ENCODE results near the gene NR1D1. TPM values are rescaled to one million over a fixed set of nuclear protein-coding genes. Genes with fewer than 3 reads are reported as not detected.

The NR1D1 gene
- total RNA-seq, 2 donors from 2014 or later, result 3.0 to 4.4 TPM

DNA sequence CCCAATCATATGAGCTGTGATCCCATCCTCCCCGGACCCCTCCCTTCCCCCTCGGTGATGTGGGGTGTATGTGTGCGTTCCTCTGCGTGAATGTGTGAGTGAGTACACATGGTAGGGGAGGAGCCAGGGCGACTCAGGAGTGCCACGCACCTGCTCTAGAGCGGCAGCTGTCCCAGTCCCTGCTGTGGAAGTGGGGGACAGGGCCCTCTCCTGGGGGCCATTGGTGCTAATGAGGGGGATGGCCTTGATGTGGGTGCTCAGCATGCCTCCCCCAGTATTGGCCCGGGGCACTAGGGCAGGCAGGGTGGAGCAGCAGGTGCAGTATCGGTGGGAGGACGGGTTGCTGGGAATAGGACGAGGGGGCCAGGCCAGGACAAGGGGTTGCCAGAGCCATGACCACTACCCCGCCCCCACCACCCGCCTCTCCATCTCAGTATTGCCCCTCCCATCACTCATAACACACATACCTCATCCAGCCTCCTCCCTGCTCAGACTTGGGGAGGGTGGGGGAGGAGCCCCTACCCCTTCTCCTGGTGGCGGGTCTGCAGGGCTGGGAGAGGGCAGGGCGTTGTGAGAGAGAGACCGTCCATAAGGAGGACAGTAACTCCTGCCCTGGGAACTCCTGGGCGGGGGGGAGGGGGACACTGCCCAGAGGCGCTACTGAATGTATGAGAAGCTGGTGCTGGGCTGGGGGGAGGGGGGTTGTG lies 8.5 kb downstream of the NR1D1 start:
- Histone ChIP-seq H3K27ac (ENCODE audit: low read depth, low read length) (no peak overlapping the region), H3K4me3 (ENCODE audit: low read length) (no peak overlapping the region), H3K9ac (ENCODE audit: extremely low read depth, low read length, poor library complexity, severe bottlenecking) (no peak overlapping the region), H3K27me3 (ENCODE audit: control insufficient read depth, insufficient read depth, low read length, poor library complexity, severe bottlenecking) (no peaks in the 10 kb centered on the region), H3K9me3 (ENCODE audit: control insufficient read depth, low read length) (no peaks in the 10 kb centered on the region), H3K36me3 (ENCODE audit: control insufficient read depth, insufficient read depth, low read length) (peaks cover 9% of the 10 kb centered on the region), H3K4me1 (ENCODE audit: control insufficient read depth, insufficient read depth, low read length) (no peaks in the 10 kb centered on the region)
- Mint-ChIP-seq H3K4me3 (no peak overlapping the region), H3K4me1 (no peaks in the 10 kb centered on the region), H3K36me3 (ENCODE audit: low read depth) (peaks cover 37% of the 10 kb centered on the region), H3K27ac (no peak overlapping the region), H3K9me3 (no peaks in the 10 kb centered on the region), H3K27me3 (ENCODE audit: insufficient read depth) (no peaks in the 10 kb centered on the region)
- peak; percentile 71 for DNase-seq
- WGBS, 2 experiments (ENCODE audit: insufficient coverage in 1 of 2, insufficient read length in 1 of 2), result 76 to 82% methylated on average over 7 to 15 of the region's 18 CpGs
- TF ChIP-seq, protein P1, sequence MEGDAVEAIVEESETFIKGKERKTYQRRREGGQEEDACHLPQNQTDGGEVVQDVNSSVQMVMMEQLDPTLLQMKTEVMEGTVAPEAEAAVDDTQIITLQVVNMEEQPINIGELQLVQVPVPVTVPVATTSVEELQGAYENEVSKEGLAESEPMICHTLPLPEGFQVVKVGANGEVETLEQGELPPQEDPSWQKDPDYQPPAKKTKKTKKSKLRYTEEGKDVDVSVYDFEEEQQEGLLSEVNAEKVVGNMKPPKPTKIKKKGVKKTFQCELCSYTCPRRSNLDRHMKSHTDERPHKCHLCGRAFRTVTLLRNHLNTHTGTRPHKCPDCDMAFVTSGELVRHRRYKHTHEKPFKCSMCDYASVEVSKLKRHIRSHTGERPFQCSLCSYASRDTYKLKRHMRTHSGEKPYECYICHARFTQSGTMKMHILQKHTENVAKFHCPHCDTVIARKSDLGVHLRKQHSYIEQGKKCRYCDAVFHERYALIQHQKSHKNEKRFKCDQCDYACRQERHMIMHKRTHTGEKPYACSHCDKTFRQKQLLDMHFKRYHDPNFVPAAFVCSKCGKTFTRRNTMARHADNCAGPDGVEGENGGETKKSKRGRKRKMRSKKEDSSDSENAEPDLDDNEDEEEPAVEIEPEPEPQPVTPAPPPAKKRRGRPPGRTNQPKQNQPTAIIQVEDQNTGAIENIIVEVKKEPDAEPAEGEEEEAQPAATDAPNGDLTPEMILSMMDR (conservative IDR thresholded peaks at IDR 0.05), result no peak

DNA sequence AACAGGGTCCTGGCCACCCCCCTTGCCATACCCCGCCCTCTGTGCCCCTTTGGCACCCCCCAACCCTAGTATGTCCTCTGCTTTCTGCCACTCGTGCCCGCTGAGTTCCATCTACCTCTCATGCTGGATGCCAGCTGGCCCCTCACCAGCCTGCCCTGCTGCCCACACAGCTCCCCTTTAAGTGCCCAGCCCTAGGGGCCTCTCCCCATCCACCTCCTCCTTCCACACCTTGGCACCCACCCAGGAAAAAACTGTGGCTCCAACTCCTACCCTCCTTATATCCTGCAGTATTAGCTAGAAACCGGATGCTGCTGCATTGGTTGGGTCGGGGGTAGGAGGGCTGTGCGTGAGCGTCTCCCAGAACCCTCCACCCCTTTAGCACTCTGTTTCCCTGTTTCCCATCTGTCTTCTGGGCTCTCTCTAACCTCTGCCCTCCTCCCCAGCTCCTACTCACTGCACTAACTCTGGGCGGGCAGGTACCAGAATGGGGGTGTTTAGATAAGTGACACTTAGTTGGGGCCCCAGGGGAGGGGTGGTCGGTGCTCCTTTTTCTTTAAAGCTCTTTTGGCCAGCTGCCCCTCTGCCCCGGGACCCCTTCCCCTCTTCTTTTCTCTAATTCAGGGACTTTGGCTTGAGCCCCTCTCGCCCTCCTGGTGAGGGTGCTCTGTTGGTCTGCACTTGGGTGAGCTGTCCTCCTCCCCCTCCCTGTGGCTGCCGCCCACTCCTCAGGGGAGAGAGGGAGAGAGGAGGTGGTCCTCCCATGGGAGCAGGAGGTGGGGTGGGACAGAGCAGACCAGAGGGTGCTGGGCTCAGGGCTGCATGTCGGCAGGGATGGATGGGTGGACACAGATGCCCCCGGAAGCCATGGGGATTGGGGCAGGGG lies 9.9 kb downstream of the NR1D1 start:
- TF ChIP-seq, protein P1 (conservative IDR thresholded peaks at IDR 0.05), result no peak
- Mint-ChIP-seq H3K27ac (no peak overlapping the region), H3K36me3 (ENCODE audit: low read depth) (peaks cover 40% of the 10 kb centered on the region), H3K9me3 (no peaks in the 10 kb centered on the region), H3K4me3 (no peak overlapping the region), H3K27me3 (ENCODE audit: insufficient read depth) (no peaks in the 10 kb centered on the region), H3K4me1 (no peaks in the 10 kb centered on the region)
- Histone ChIP-seq H3K9me3 (ENCODE audit: control insufficient read depth, low read length) (no peaks in the 10 kb centered on the region), H3K9ac (ENCODE audit: extremely low read depth, low read length, poor library complexity, severe bottlenecking) (no peak overlapping the region), H3K27me3 (ENCODE audit: control insufficient read depth, insufficient read depth, low read length, poor library complexity, severe bottlenecking) (no peaks in the 10 kb centered on the region), H3K4me1 (ENCODE audit: control insufficient read depth, insufficient read depth, low read length) (no peaks in the 10 kb centered on the region), H3K27ac (ENCODE audit: low read depth, low read length) (no peak overlapping the region), H3K4me3 (ENCODE audit: low read length) (no peak overlapping the region), H3K36me3 (ENCODE audit: control insufficient read depth, insufficient read depth, low read length) (peaks cover 11% of the 10 kb centered on the region)
- DNase-seq, result no peak
- 86 to 90% methylated on average over 2 to 13 of the region's 14 CpGs for WGBS, 2 experiments (ENCODE audit: insufficient coverage in 1 of 2, insufficient read length in 1 of 2)

DNA sequence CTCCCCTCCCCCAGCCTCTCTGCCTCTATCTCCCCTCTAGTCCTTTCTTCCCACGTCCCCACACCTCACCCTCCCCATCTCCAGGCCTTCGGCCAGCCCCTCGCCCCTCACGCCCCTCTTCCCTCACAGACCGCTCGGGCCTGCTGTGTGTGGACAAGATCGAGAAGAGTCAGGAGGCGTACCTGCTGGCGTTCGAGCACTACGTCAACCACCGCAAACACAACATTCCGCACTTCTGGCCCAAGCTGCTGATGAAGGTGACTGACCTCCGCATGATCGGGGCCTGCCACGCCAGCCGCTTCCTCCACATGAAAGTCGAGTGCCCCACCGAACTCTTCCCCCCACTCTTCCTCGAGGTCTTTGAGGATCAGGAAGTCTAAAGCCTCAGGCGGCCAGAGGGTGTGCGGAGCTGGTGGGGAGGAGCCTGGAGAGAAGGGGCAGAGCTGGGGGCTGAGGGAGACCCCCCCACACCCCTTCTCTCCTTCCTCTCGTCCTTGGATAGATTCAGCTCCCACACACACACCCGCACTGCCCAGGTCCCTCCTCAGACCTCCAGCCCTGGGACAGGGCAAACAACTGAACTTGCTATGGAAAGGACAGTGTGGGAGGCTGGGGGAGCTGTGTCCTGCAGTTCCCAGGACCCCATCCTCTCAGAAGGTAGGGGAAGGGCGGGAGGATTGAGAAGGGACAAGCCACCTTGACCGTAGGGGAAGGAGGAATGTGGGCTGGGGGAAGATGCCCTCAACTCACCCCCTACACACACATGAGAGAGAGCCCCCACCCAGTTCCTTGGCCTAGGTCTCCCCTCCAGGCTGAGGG lies 11.1 kb downstream of the NR1D1 start:
- H3K4me1 Mint-ChIP-seq, result no peaks in the 10 kb centered on the region
- H3K9me3 Mint-ChIP-seq, result no peaks in the 10 kb centered on the region
- WGBS, 2 experiments (ENCODE audit: insufficient coverage in 1 of 2, insufficient read length in 1 of 2), result 90 to 96% methylated on average over 12 to 20 of the region's 26 CpGs
- no peak overlapping the region for H3K4me3 Mint-ChIP-seq
- Histone ChIP-seq H3K9ac (ENCODE audit: extremely low read depth, low read length, poor library complexity, severe bottlenecking) (no peak overlapping the region), H3K4me1 (ENCODE audit: control insufficient read depth, insufficient read depth, low read length) (no peaks in the 10 kb centered on the region), H3K36me3 (ENCODE audit: control insufficient read depth, insufficient read depth, low read length) (peaks cover 14% of the 10 kb centered on the region), H3K27ac (ENCODE audit: low read depth, low read length) (no peak overlapping the region), H3K4me3 (ENCODE audit: low read length) (no peak overlapping the region), H3K9me3 (ENCODE audit: control insufficient read depth, low read length) (no peaks in the 10 kb centered on the region), H3K27me3 (ENCODE audit: control insufficient read depth, insufficient read depth, low read length, poor library complexity, severe bottlenecking) (no peaks in the 10 kb centered on the region)
- no peak for DNase-seq
- H3K27ac Mint-ChIP-seq, result no peak overlapping the region
- H3K27me3 Mint-ChIP-seq (ENCODE audit: insufficient read depth), result no peaks in the 10 kb centered on the region
- H3K36me3 Mint-ChIP-seq (ENCODE audit: low read depth), result peaks cover 41% of the 10 kb centered on the region
- TF ChIP-seq, protein P1 (conservative IDR thresholded peaks at IDR 0.05), result no peak

Measured in endodermal cell (in vitro differentiated cells).